K562 (cell line): ENCODE measurements around the gene UBXN6. TPM values are rescaled to one million over a fixed set of nuclear protein-coding genes. Genes with fewer than 3 reads are reported as not detected.

ENCODE experiments used
- ATAC-seq: fragments of 200-7000 bp; cut with Tn5 transposase; 3 replicates; pipeline ENCODE4 v1.9.1; 2020; ENCODE audit warnings: moderate library complexity
- BruUV-seq: library from RNA; stranded (reverse); fragments of 400-500 nt; replicated peaks from 2 replicates; lab custom pipeline; 2021; lab: Mats Ljungman, UMichigan
- CTCF ChIA-PET: fragments of 300-600 bp; formaldehyde crosslinking; extraction: SDS; loops from one replicate; lab custom pipeline; 2021; ENCODE audit warnings: low intra/inter-chr PET ratio; lab: Yijun Ruan, JAX
- POLR2A ChIA-PET: fragments of 300-600, 350-650 bp; sonication (Branson Sonifier 250); formaldehyde crosslinking; extraction: SDS; loops from one replicate; lab custom pipeline; 2021; ENCODE audit warnings: antibody characterized with exemption, inconsistent platforms; lab: Yijun Ruan, JAX
- DNase-seq, 4 experiments: peaks; one replicate each; pipeline versions ENCODE4 v3.0.0 to v3.0.0-alpha.2; 2011 to 2018; ENCODE audit warnings: low spot score in 3 of 4, mixed read lengths in 3 of 4; ENCODE audit errors: extremely low read depth in 1 of 4
- FAIRE-seq: peaks from 2 replicates; lab custom pipeline; 2011; peaks lifted over from hg19 to GRCh38; lab: Jason Lieb, UNC
- H2AFZ ChIP-seq: 2 replicates; pipeline ENCODE4 v1.6.0; 2011; ENCODE audit warnings: low read depth, low read length, control low read depth, inconsistent platforms
- H3K27ac ChIP-seq: fragments of 200-600 bp; 3 replicates; pipeline ENCODE4 v1.8.0; 2011; ENCODE audit warnings: low read depth, mild to moderate bottlenecking, control low read depth, inconsistent platforms, low read length, moderate library complexity, mixed read lengths; ENCODE audit errors: extremely low read depth
- H3K27me3 ChIP-seq, 2 experiments: fragments of 300-600 bp in 1 of 2; 2 replicates in 1 of 2; 3 replicates in 1 of 2; pipeline versions ENCODE4 v1.6.0 to v1.8.0; 2011; ENCODE audit warnings: inconsistent platforms in 2 of 2, low read length in 2 of 2, mild to moderate bottlenecking in 1 of 2, mixed read lengths in 1 of 2, moderate library complexity in 1 of 2; ENCODE audit not compliant: control insufficient read depth in 2 of 2, insufficient read depth in 2 of 2
- H3K36me3 ChIP-seq: fragments of 300-600 bp; 3 replicates; pipeline ENCODE4 v1.8.0; 2011; ENCODE audit warnings: mild to moderate bottlenecking, low read length, inconsistent platforms; ENCODE audit not compliant: control insufficient read depth, insufficient read depth
- H3K4me1 ChIP-seq, 2 experiments: fragments of 200-600 bp in 1 of 2; replicated peaks in 1 of 2; 2 replicates in 1 of 2; 3 replicates in 1 of 2; pipeline versions ENCODE4 v1.5.1 to v1.8.0; 2011; ENCODE audit warnings: inconsistent platforms in 2 of 2, low read length in 2 of 2, mild to moderate bottlenecking in 1 of 2, mixed read lengths in 1 of 2, moderate library complexity in 1 of 2; ENCODE audit not compliant: control insufficient read depth in 2 of 2, insufficient read depth in 2 of 2
- H3K4me2 ChIP-seq: 2 replicates; pipeline ENCODE4 v1.6.1; 2011; ENCODE audit warnings: low read length, control low read depth, inconsistent platforms, mixed read lengths; ENCODE audit not compliant: insufficient read depth
- H3K4me3 ChIP-seq: fragments of 200-600 bp; sonication (generic), shearing (Covaris generic); 2 replicates; pipeline ENCODE4 v1.5.1; 2016; ENCODE audit warnings: control low read depth, inconsistent platforms
- H3K79me2 ChIP-seq: fragments of 200-600 bp; 3 replicates; pipeline ENCODE4 v1.8.0; 2011; ENCODE audit warnings: low read length, inconsistent platforms; ENCODE audit not compliant: control insufficient read depth, insufficient read depth
- H3K9ac ChIP-seq, 2 experiments: 2 replicates each; pipeline versions ENCODE4 v1.6.0 to v1.6.1; 2011; ENCODE audit warnings: low read depth in 2 of 2, low read length in 2 of 2, control low read depth in 1 of 2, inconsistent platforms in 1 of 2, mild to moderate bottlenecking in 1 of 2, mixed read lengths in 1 of 2; ENCODE audit not compliant: insufficient read depth in 1 of 2
- H3K9me1 ChIP-seq: one replicate; pipeline ENCODE4 v1.6.0; 2011; ENCODE audit warnings: inconsistent platforms, mild to moderate bottlenecking, low read length, moderate library complexity; ENCODE audit not compliant: control insufficient read depth, insufficient read depth
- H3K9me3 ChIP-seq: replicated peaks from 2 replicates; pipeline ENCODE4 v1.5.1; 2011; ENCODE audit warnings: low read depth, low read length, inconsistent platforms; ENCODE audit not compliant: control insufficient read depth, insufficient read depth
- H4K20me1 ChIP-seq: replicated peaks from 2 replicates; pipeline ENCODE4 v1.6.1; 2011; ENCODE audit warnings: low read length, inconsistent platforms, mixed read lengths; ENCODE audit not compliant: control insufficient read depth, insufficient read depth
- ARHGAP35 ChIP-seq: fragments of 450-650 bp; IDR thresholded peaks from 2 replicates; pipeline ENCODE4 v1.6.1; 2018; ENCODE audit not compliant: partially characterized antibody
- IFI16 ChIP-seq: fragments of 250-450 bp; sonication (Bioruptor Pico); IDR thresholded peaks from 2 replicates; pipeline ENCODE4 v2.1.2; 2022; ENCODE audit warnings: mild to moderate bottlenecking, inconsistent platforms
- NR2F6 ChIP-seq: fragments of 450-650 bp; formaldehyde crosslinking; IDR thresholded peaks from 2 replicates; pipeline ENCODE4 v1.4.0; 2020; ENCODE audit warnings: mild to moderate bottlenecking
- NRF1 ChIP-seq, 2 experiments: fragments of 450-650 bp; IDR thresholded peaks in 1 of 2; conservative IDR thresholded peaks in 1 of 2; 2 replicates each; pipeline ENCODE4 v1.6.1; 2014; ENCODE audit warnings: mild to moderate bottlenecking in 2 of 2
- REST ChIP-seq, 2 experiments: fragments of 450-650 bp; formaldehyde crosslinking in 1 of 2; IDR thresholded peaks; 2 replicates each; pipeline versions ENCODE4 v1.4.0 to v1.6.1; 2014 to 2020; ENCODE audit warnings: mild to moderate bottlenecking in 2 of 2, borderline replicate concordance in 1 of 2, low read depth in 1 of 2
- SIN3A ChIP-seq, 2 experiments: fragments of 150-350 bp in 1 of 2; IDR thresholded peaks; 2 replicates each; pipeline ENCODE4 v1.6.1; 2011 to 2016; ENCODE audit warnings: borderline replicate concordance in 2 of 2, low read depth in 2 of 2, low read length in 2 of 2, mild to moderate bottlenecking in 2 of 2, moderate library complexity in 2 of 2; ENCODE audit not compliant: control insufficient read depth in 1 of 2
- SMARCB1 ChIP-seq: IDR thresholded peaks from 2 replicates; pipeline ENCODE4 v1.6.1; 2011; ENCODE audit warnings: improper control_type of control experiment, low read depth; ENCODE audit not compliant: insufficient read length
- SP1 ChIP-seq: sonication (generic); formaldehyde crosslinking; IDR thresholded peaks from 2 replicates; pipeline ENCODE4 v1.8.1; 2022; ENCODE audit warnings: mild to moderate bottlenecking, missing genetic modification reagents
- ZFX ChIP-seq: sonication (generic); formaldehyde crosslinking; IDR thresholded peaks from 2 replicates; pipeline ENCODE4 v1.8.0; 2022; ENCODE audit warnings: mild to moderate bottlenecking, missing genetic modification reagents, moderate library complexity
- WGBS: fragments of 100-300 bp; shearing (Covaris generic); methylation state at CpG from one replicate; pipeline ENCODE4 v1.1.6; 2016; ENCODE audit warnings: low coverage, mixed read lengths; ENCODE audit not compliant: insufficient coverage; ENCODE audit errors: missing lambda C conversion rate; 5-methylcytosine and 5-hydroxymethylcytosine counted together
- in situ Hi-C: fragments of 300-500 bp; cut with MboI; formaldehyde crosslinking; loops from 4 replicates; pipeline ENCODE4 v1.15.0; 2018; ENCODE audit warnings: inconsistent platforms, mixed read lengths
- intact Hi-C: fragments of 100-400 bp; cut with micrococcal nuclease; formaldehyde crosslinking; loops from 2 replicates; pipeline ENCODE4 v1.14.2; 2022
- polyA plus RNA-seq, 8 experiments: library from polyadenylated mRNA; depleted of rRNA in 4 of 8; stranded (reverse) in 5 of 8; unstranded in 3 of 8; fragments of >200 nt; fragmentation: Nextera tagmentation in 2 of 8; fragmentation: Illumina TruSeq in 1 of 8; extraction: Ambion mirVana in 2 of 8; extraction: Trizol in 1 of 8; gene quantifications; 2 replicates each; pipeline versions ENCODE4 v1.2.1 to v1.2.3, GENCODE V29; 2011 to 2014; ENCODE audit warnings: inconsistent platforms in 1 of 8, missing spikeins in 1 of 8
- total RNA-seq, 7 experiments: library from RNA; depleted of rRNA in 6 of 7; stranded (reverse); fragments of >200 nt in 6 of 7; fragmentation: Illumina TruSeq in 2 of 7; extraction: Trizol in 2 of 7; gene quantifications; 2 replicates each; pipeline versions ENCODE4 v1.2.1 to v1.2.3, GENCODE V29; 2011 to 2021; ENCODE audit warnings: low replicate concordance in 1 of 7
- TF ChIP-seq, protein P1 (sequence below), 3 experiments: IDR thresholded peaks in 2 of 3; conservative IDR thresholded peaks in 1 of 3; 2 replicates each; pipeline ENCODE4 v1.5.1; 2011 to 2012; ENCODE audit warnings: low read length in 3 of 3, mild to moderate bottlenecking in 3 of 3, control low read depth in 2 of 3, improper control_type of control experiment in 1 of 3, inconsistent platforms in 1 of 3, low read depth in 1 of 3, mixed read lengths in 1 of 3, moderate library complexity in 1 of 3; ENCODE audit not compliant: insufficient read depth in 2 of 3

The UBXN6 gene
- total and polyA plus RNA-seq, 9 of the 15 experiments (the other 6 are each of a cell fraction or from before 2014, with no cell fraction given): 0.48 to 90.2 (median 29.5) TPM

GRCh38 chr19:4455719-4456475, 1.7 kb downstream of the UBXN6 start:
- Histone ChIP-seq H3K36me3 (peaks cover 38% of the 10 kb centered on the region; the same call in 2 of the 3 replicates), H3K9me1 (peaks cover 2% of the 10 kb centered on the region), H3K4me3 (peak overlapping the region; percentile 67), H3K79me2 (peaks cover 34% of the 10 kb centered on the region), H2AFZ (no peak overlapping the region), H3K4me2 (peak overlapping the region; percentile 96), H3K4me1 (peaks cover 21 to 57% of the 10 kb centered on the region in 2 experiments), H4K20me1 (peaks cover 5% of the 10 kb centered on the region; the same call in 1 of the 2 replicates), H3K9ac (peak overlapping the region; percentile 76 to 85; a peak in 3 of 4 replicates), H3K27me3 (no peaks in the 10 kb centered on the region), H3K27ac (peak overlapping the region; percentile 76), H3K9me3 (no peaks in the 10 kb centered on the region)
- intact Hi-C loops (no loop called here), in situ Hi-C loops (no loop called here)
- ChIA-PET POLR2A (interaction anchor here (0.5 to 6.3 kb wide), 10 partner anchors 9 to 470 kb away, joined by 3 to 60 read pairs (median 4); partner anchors contain the start of genes CHAF1A, EEF2 and HDGFL2), CTCF (no interaction called here)
- 29% methylated on average over 14 of the region's 15 CpGs for WGBS
- ATAC-seq (peak; percentile 60), DNase-seq (peak in 3 of 4 experiments; percentile 25 to 72 (median 46)), FAIRE-seq (no peak)
- no TSS peak for BruUV-seq
- no peak for TF ChIP-seq ARHGAP35
- TF ChIP-seq NR2F6 (CRISPR knock-in tag): no peak
- peak in 1 of 2 experiments; percentile 12; a peak in 2 of 4 replicates for TF ChIP-seq SIN3A (IDR thresholded peaks at IDR 0.05; ENCODE audit: borderline replicate concordance in 2 of 2, control insufficient read depth in 1 of 2, low read depth in 2 of 2, low read length in 2 of 2)
- TF ChIP-seq, protein P1, sequence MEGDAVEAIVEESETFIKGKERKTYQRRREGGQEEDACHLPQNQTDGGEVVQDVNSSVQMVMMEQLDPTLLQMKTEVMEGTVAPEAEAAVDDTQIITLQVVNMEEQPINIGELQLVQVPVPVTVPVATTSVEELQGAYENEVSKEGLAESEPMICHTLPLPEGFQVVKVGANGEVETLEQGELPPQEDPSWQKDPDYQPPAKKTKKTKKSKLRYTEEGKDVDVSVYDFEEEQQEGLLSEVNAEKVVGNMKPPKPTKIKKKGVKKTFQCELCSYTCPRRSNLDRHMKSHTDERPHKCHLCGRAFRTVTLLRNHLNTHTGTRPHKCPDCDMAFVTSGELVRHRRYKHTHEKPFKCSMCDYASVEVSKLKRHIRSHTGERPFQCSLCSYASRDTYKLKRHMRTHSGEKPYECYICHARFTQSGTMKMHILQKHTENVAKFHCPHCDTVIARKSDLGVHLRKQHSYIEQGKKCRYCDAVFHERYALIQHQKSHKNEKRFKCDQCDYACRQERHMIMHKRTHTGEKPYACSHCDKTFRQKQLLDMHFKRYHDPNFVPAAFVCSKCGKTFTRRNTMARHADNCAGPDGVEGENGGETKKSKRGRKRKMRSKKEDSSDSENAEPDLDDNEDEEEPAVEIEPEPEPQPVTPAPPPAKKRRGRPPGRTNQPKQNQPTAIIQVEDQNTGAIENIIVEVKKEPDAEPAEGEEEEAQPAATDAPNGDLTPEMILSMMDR (IDR thresholded peaks at IDR 0.05 in 2 of 3, conservative IDR thresholded peaks at IDR 0.05 in 1 of 3; ENCODE audit: insufficient read depth in 2 of 3, low read depth in 1 of 3, low read length in 3 of 3): peak in 2 of 3 experiments; percentile 20 to 29; a peak in 3 of 6 replicates
- TF ChIP-seq NRF1 (conservative IDR thresholded peaks at IDR 0.05 in 1 of 2, IDR thresholded peaks at IDR 0.05 in 1 of 2): 0 out of 4 replicates have a peak, but pooled peaks of 1 of the 2 experiments have one; percentile 12
- no peak for TF ChIP-seq IFI16
- peak; percentile 14; the same call in 1 of the 2 replicates for TF ChIP-seq REST (IDR thresholded peaks at IDR 0.05; ENCODE audit: borderline replicate concordance)
- no peak for TF ChIP-seq REST (CRISPR knock-in tag; IDR thresholded peaks at IDR 0.05; ENCODE audit: low read depth)
- TF ChIP-seq ZFX: peak; percentile 20; the same call in 1 of the 2 replicates
- peak; percentile 36; the same call in 1 of the 2 replicates for TF ChIP-seq SP1 (CRISPR knock-in tag)
- no peak for TF ChIP-seq SMARCB1
